ENCODE data around the gene ASTL.

The ASTL gene

GRCh38 chr2:96117701-96118588 lies 20.4 kb downstream of the ASTL start:
- TF ChIP-seq, protein P1, sequence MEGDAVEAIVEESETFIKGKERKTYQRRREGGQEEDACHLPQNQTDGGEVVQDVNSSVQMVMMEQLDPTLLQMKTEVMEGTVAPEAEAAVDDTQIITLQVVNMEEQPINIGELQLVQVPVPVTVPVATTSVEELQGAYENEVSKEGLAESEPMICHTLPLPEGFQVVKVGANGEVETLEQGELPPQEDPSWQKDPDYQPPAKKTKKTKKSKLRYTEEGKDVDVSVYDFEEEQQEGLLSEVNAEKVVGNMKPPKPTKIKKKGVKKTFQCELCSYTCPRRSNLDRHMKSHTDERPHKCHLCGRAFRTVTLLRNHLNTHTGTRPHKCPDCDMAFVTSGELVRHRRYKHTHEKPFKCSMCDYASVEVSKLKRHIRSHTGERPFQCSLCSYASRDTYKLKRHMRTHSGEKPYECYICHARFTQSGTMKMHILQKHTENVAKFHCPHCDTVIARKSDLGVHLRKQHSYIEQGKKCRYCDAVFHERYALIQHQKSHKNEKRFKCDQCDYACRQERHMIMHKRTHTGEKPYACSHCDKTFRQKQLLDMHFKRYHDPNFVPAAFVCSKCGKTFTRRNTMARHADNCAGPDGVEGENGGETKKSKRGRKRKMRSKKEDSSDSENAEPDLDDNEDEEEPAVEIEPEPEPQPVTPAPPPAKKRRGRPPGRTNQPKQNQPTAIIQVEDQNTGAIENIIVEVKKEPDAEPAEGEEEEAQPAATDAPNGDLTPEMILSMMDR (conservative IDR thresholded peaks at IDR 0.05; ENCODE audit: low read length): no peak
- DNase-seq (ENCODE audit: low read depth): no peak
- no peak overlapping the region for H3K4me3 ChIP-seq (ENCODE audit: low read length)

- TF ChIP-seq, protein P1 (conservative IDR thresholded peaks at IDR 0.05; ENCODE audit: low read length): peak; percentile 25
- no peak overlapping the region for H3K4me3 ChIP-seq (ENCODE audit: low read length)
- no peak for DNase-seq (ENCODE audit: low read depth)
Observed at GRCh38 chr2:96116879-96117533, 21.3 kb downstream of the ASTL start.

GRCh38 chr2:96116424-96116878 lies 21.9 kb downstream of the ASTL start, which contains the start of gene ADRA2B:
Gene ADRA2B (minus strand): TSS chr2:96116571. CDS start chr2:96116149, 422 bp downstream.
- TF ChIP-seq, protein P1 (conservative IDR thresholded peaks at IDR 0.05; ENCODE audit: low read length): no peak
- no peak within 1 kb of the TSS for H3K4me3 ChIP-seq (ENCODE audit: low read length)
- no peak for DNase-seq (ENCODE audit: low read depth)

GRCh38 chr2:96115631-96116423 lies 22.5 kb downstream of the ASTL start:
- TF ChIP-seq, protein P1 (conservative IDR thresholded peaks at IDR 0.05; ENCODE audit: low read length): no peak
- no peak overlapping the region for H3K4me3 ChIP-seq (ENCODE audit: low read length)
- no peak for DNase-seq (ENCODE audit: low read depth)

DNA sequence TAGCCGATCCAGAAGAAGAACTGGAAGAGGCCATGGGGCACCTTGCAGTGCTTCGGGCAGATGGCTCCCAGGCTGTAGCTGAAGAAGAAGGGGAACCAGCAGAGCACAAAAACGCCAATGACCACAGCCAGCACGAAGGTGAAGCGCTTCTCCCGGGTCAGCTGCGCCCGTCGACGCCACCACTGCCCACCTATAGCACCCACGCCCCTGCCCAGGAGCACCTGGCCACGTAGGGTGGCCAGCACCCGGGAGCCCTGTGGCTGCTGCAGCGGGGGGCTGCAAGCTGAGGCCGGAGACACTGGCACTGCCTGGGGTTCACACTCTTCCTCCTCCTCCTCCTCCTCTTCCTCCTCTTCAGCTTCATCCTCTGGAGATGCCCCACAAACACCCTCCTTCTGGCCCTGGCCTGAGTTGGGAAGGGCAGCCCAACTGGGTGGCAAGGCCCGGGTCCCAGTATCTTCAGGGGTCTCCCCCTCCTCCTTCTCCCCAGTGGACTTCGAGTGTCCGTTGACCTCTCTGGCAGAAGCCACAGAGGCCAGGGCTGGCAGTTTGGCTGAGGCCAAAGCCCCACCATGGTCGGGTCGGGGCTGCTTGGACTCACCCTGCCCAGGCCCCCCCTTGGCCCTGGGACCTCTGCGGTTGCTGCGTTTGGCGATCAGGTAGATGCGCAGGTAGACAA lies 23.3 kb downstream of the ASTL start:
- TF ChIP-seq, protein P1 (conservative IDR thresholded peaks at IDR 0.05; ENCODE audit: low read length): no peak
- no peak for DNase-seq (ENCODE audit: low read depth)
- H3K4me3 ChIP-seq (ENCODE audit: low read length): no peak overlapping the region

DNA sequence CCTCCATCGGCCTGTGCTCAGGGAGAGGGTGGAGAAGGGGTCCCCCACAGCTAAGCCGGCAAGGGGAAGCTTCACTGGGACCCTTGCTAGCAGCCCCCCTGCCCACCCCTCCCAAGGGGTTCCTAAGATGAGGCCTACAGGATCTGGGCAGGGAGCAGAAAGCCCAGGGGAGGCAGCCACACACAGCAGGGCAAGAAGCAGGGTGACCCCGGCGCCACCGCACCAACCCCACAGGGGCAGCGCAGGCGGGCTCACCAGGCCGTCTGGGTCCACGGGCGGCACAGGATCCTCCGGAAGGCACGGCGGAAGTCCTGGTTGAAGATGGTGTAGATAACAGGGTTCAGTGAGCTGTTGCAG lies 23.8 kb downstream of the ASTL start:
- no peak overlapping the region for H3K4me3 ChIP-seq (ENCODE audit: low read length)
- TF ChIP-seq, protein P1 (conservative IDR thresholded peaks at IDR 0.05; ENCODE audit: low read length): no peak
- DNase-seq (ENCODE audit: low read depth): no peak
